Measurements from ENCODE around the gene SERGEF. TPM values are rescaled to one million over a fixed set of nuclear protein-coding genes. Genes with fewer than 3 reads are reported as not detected.
"Not testable (repeated sequence)": the region's sequence is repeated elsewhere in the genome, so short reads cannot be mapped to it uniquely, and the experiment has no call there.

The SERGEF gene
- total RNA-seq, 1 donor, result 16.9 TPM

GRCh38 chr11:18000760-18001159 lies 12.1 kb downstream of the SERGEF start:
- TF ChIP-seq CTCF (IDR thresholded peaks at IDR 0.05; ENCODE audit: insufficient read depth, low read length), result no peak
- DNase-seq (ENCODE audit: low read depth), result no peak
- no peak overlapping the region for H3K4me3 ChIP-seq (ENCODE audit: low read depth, low read length)

- DNase-seq (ENCODE audit: low read depth); H3K4me3 ChIP-seq (ENCODE audit: low read depth, low read length): not testable (repeated sequence)
Measured at GRCh38 chr11:18000128-18000527, 12.7 kb downstream of the SERGEF start.

- DNase-seq (ENCODE audit: low read depth), result peak; percentile 28
- TF ChIP-seq CTCF (IDR thresholded peaks at IDR 0.05; ENCODE audit: insufficient read depth, low read length), result no peak
- no peak overlapping the region for H3K4me3 ChIP-seq (ENCODE audit: low read depth, low read length)
Measured at GRCh38 chr11:17992916-17993315, 19.9 kb downstream of the SERGEF start.

GRCh38 chr11:17991783-17992433 lies 20.9 kb downstream of the SERGEF start:
- H3K4me3 ChIP-seq (ENCODE audit: low read depth, low read length), result no peak overlapping the region
- peak; percentile 92 for TF ChIP-seq CTCF (IDR thresholded peaks at IDR 0.05; ENCODE audit: insufficient read depth, low read length)
- peak; percentile 72 for DNase-seq (ENCODE audit: low read depth)

- no peak overlapping the region for H3K4me3 ChIP-seq (ENCODE audit: low read depth, low read length)
- no peak for TF ChIP-seq CTCF (IDR thresholded peaks at IDR 0.05; ENCODE audit: insufficient read depth, low read length)
- DNase-seq (ENCODE audit: low read depth), result no peak
Measured at GRCh38 chr11:17989306-17989705, 23.5 kb downstream of the SERGEF start.

- H3K4me3 ChIP-seq (ENCODE audit: low read depth, low read length), result no peak overlapping the region
- no peak for DNase-seq (ENCODE audit: low read depth)
- no peak for TF ChIP-seq CTCF (IDR thresholded peaks at IDR 0.05; ENCODE audit: insufficient read depth, low read length)
Measured at GRCh38 chr11:17988465-17988864, 24.4 kb downstream of the SERGEF start.

- TF ChIP-seq CTCF (IDR thresholded peaks at IDR 0.05; ENCODE audit: insufficient read depth, low read length), result no peak
- no peak for DNase-seq (ENCODE audit: low read depth)
- H3K4me3 ChIP-seq (ENCODE audit: low read depth, low read length), result no peak overlapping the region
Measured at GRCh38 chr11:17987826-17988225, 25.0 kb downstream of the SERGEF start.

All from fibroblast of the aortic adventitia (primary cell).